HepG2 (cell line): ENCODE data around the gene PLIN5. TPM values are rescaled to one million over a fixed set of nuclear protein-coding genes. Genes with fewer than 3 reads are reported as not detected.

ENCODE experiments used
- ATAC-seq: fragments of 200-7000 bp; cut with Tn5 transposase; 3 replicates; pipeline ENCODE4 v1.9.1; 2020; ENCODE audit warnings: mild to moderate bottlenecking, moderate library complexity
- BruUV-seq: library from RNA; stranded (reverse); fragments of 400-500 nt; replicated peaks from 2 replicates; lab custom pipeline; 2021; lab: Mats Ljungman, UMichigan
- CTCF ChIA-PET: fragments of 300-600 bp; formaldehyde crosslinking; extraction: SDS; loops from one replicate; lab custom pipeline; 2021; ENCODE audit warnings: low total read pairs, inconsistent platforms, low intra/inter-chr PET ratio; lab: Yijun Ruan, JAX
- POLR2A ChIA-PET: fragments of 350-600 bp; sonication (Branson Sonifier 250); formaldehyde crosslinking; loops from one replicate; lab custom pipeline; 2020; ENCODE audit warnings: antibody characterized with exemption, inconsistent platforms; lab: Yijun Ruan, JAX
- DNase-seq: peaks from one replicate; pipeline ENCODE4 v3.0.0-alpha.2; 2015; ENCODE audit warnings: low spot score
- FAIRE-seq: peaks from 3 replicates; lab custom pipeline; 2011; peaks lifted over from hg19 to GRCh38; lab: Jason Lieb, UNC
- H2AFZ ChIP-seq: one replicate; pipeline ENCODE4 v1.6.1; 2011; ENCODE audit warnings: low read length, inconsistent platforms
- H3K27ac ChIP-seq: fragments of 300-600 bp; 3 replicates; pipeline ENCODE4 v1.8.0; 2011; ENCODE audit warnings: mixed run types, mild to moderate bottlenecking, mixed read lengths, low read length, inconsistent platforms; ENCODE audit not compliant: insufficient read depth; ENCODE audit errors: extremely low read length
- H3K27me3 ChIP-seq, 2 experiments: fragments of 200-600 bp in 1 of 2; 2 replicates in 1 of 2; 3 replicates in 1 of 2; pipeline versions ENCODE4 v1.6.0 to v1.8.0; 2011; ENCODE audit warnings: low read length in 2 of 2, mild to moderate bottlenecking in 2 of 2, moderate library complexity in 2 of 2, inconsistent platforms in 1 of 2; ENCODE audit not compliant: insufficient read depth in 2 of 2, control insufficient read depth in 1 of 2
- H3K36me3 ChIP-seq, 2 experiments: fragments of 200-600 bp in 1 of 2; replicated peaks in 1 of 2; 2 replicates in 1 of 2; 3 replicates in 1 of 2; pipeline versions ENCODE4 v1.5.1 to v1.8.0; 2011; ENCODE audit warnings: low read length in 2 of 2, inconsistent platforms in 1 of 2; ENCODE audit not compliant: insufficient read depth in 2 of 2, control insufficient read depth in 1 of 2
- H3K4me1 ChIP-seq: 2 replicates; pipeline ENCODE4 v1.5.1; 2012; ENCODE audit warnings: low read length, inconsistent platforms; ENCODE audit not compliant: insufficient read depth
- H3K4me2 ChIP-seq: 2 replicates; pipeline ENCODE4 v1.6.0; 2011; ENCODE audit warnings: low read depth, low read length, inconsistent platforms
- H3K4me3 ChIP-seq, 3 experiments: fragments of 200-600 bp in 1 of 3; sonication (generic), shearing (Covaris generic) in 1 of 3; replicated peaks in 1 of 3; 2 replicates each; pipeline ENCODE4 v1.5.1; 2011 to 2016; ENCODE audit warnings: low read length in 3 of 3, inconsistent platforms in 2 of 3, low read depth in 2 of 3, mild to moderate bottlenecking in 2 of 3, control low read depth in 1 of 3, mixed read lengths in 1 of 3; ENCODE audit not compliant: insufficient read depth in 1 of 3
- H3K79me2 ChIP-seq: one replicate; pipeline ENCODE4 v1.6.1; 2011; ENCODE audit warnings: low read length, inconsistent platforms; ENCODE audit not compliant: insufficient read depth
- H3K9ac ChIP-seq: 2 replicates; pipeline ENCODE4 v1.6.0; 2011; ENCODE audit warnings: mild to moderate bottlenecking, low read depth, low read length, inconsistent platforms; ENCODE audit not compliant: insufficient read depth
- H3K9me3 ChIP-seq: 2 replicates; pipeline ENCODE4 v1.5.1; 2012; ENCODE audit warnings: mild to moderate bottlenecking, low read length
- H4K20me1 ChIP-seq: 2 replicates; pipeline ENCODE4 v1.6.0; 2011; ENCODE audit warnings: inconsistent platforms, mild to moderate bottlenecking, low read length, moderate library complexity; ENCODE audit not compliant: insufficient read depth
- CBFB ChIP-seq: sonication (generic); formaldehyde crosslinking; IDR thresholded peaks from 2 replicates; pipeline ENCODE4 v1.4.0; 2020; ENCODE audit warnings: missing genetic modification reagents
- CBX1 ChIP-seq: IDR thresholded peaks from one replicate; pipeline ENCODE4 v1.6.1; 2016; ENCODE audit warnings: antibody characterized with exemption, low read depth
- CTCF ChIP-seq: sonication (generic); formaldehyde crosslinking; IDR thresholded peaks from 2 replicates; pipeline ENCODE4 v1.5.0; 2020; ENCODE audit warnings: mild to moderate bottlenecking, missing genetic modification reagents, moderate library complexity
- E2F2 ChIP-seq: sonication (generic); formaldehyde crosslinking; IDR thresholded peaks from 2 replicates; pipeline ENCODE4 v1.4.0; 2020; ENCODE audit warnings: missing genetic modification reagents, borderline replicate concordance
- ELF1 ChIP-seq: sonication (generic); formaldehyde crosslinking; IDR thresholded peaks from 2 replicates; pipeline ENCODE4 v1.4.0; 2020; ENCODE audit warnings: missing genetic modification reagents
- GMEB1 ChIP-seq: sonication (generic); formaldehyde crosslinking; IDR thresholded peaks from 2 replicates; pipeline ENCODE4 v1.5.1; 2020; ENCODE audit warnings: missing genetic modification reagents, mild to moderate bottlenecking, borderline replicate concordance
- RXRA ChIP-seq: sonication (generic); formaldehyde crosslinking; IDR thresholded peaks from 2 replicates; pipeline ENCODE4 v1.5.1; 2020; ENCODE audit warnings: missing genetic modification reagents
- U2AF1 ChIP-seq: fragments of 200-400 bp; formaldehyde crosslinking; optimal IDR thresholded peaks from 2 replicates; pipeline ENCODE3; 2017; ENCODE audit warnings: mild to moderate bottlenecking, low read depth, low read length
- ZNF646 ChIP-seq: sonication (generic); formaldehyde crosslinking; IDR thresholded peaks from 2 replicates; pipeline ENCODE4 v1.9.0; 2021; ENCODE audit warnings: mild to moderate bottlenecking, missing genetic modification reagents
- WGBS: methylation state at CpG from one replicate; pipeline ENCODE4 v1.1.6; 2017; ENCODE audit warnings: low lambda C conversion rate; 5-methylcytosine and 5-hydroxymethylcytosine counted together
- in situ Hi-C: cut with HindIII; loops from 2 replicates; pipeline ENCODE4 v1.10.0; 2017; ENCODE audit warnings: low pct_unique_long_range_greater_than_20kb; ENCODE audit not compliant: extremely low pct_ligation_motif_present
- intact Hi-C: fragments of 100-400 bp; cut with micrococcal nuclease; formaldehyde crosslinking; loops from one replicate; pipeline ENCODE4 v1.10.0; 2022; ENCODE audit not compliant: unreplicated experiment
- polyA plus RNA-seq, 8 experiments: library from polyadenylated mRNA; depleted of rRNA in 3 of 8; stranded (reverse) in 7 of 8; unstranded in 1 of 8; fragments of >200 nt; fragmentation: Illumina TruSeq in 4 of 8; extraction: Trizol in 4 of 8; gene quantifications; 2 replicates each; pipeline versions ENCODE4 v1.2.1 to v1.2.3, GENCODE V29; 2011 to 2016; ENCODE audit warnings: low read depth in 4 of 8, missing spikeins in 1 of 8, mixed read lengths in 1 of 8; ENCODE audit not compliant: insufficient read depth in 1 of 8
- total RNA-seq, 5 experiments: library from RNA; depleted of rRNA; stranded (reverse); fragments of >200 nt; fragmentation: Illumina TruSeq; extraction: Trizol; gene quantifications; 2 replicates each; pipeline ENCODE4 v1.2.3, GENCODE V29; 2016; ENCODE audit warnings: low read depth in 1 of 5

The PLIN5 gene
- total and polyA plus RNA-seq, 2 of the 13 experiments (the other 11 are each of a cell fraction or from before 2014, with no cell fraction given), result 1.8 to 4.8 TPM

GRCh38 chr19:4548238-4548584 is 13.2 kb upstream of the PLIN5 start (continued):
- TF ChIP-seq CBX1 (no peak), GMEB1 (no peak), U2AF1 (no peak)

GRCh38 chr19:4547303-4548237 is 12.5 kb upstream of the PLIN5 start:
- H3K36me3 ChIP-seq, result peaks cover 26 to 40% of the 10 kb centered on the region in 2 experiments; a peak in 4 of 5 replicates
- ATAC-seq (peak; percentile 37), FAIRE-seq (no peak), DNase-seq (no peak)
- H2AFZ ChIP-seq, result no peak overlapping the region
- no peak overlapping the region for H3K27ac ChIP-seq
- WGBS, result 84% methylated on average over 25 of the region's 32 CpGs
- in situ Hi-C loops, result no loop called here
- intact Hi-C loops, result no loop called here
- H3K9ac ChIP-seq, result no peak overlapping the region
- ChIA-PET POLR2A (interaction anchor here (0.6 to 1.2 kb wide), 2 partner anchors 47 to 89 kb away, joined by 3 read pairs; no protein-coding TSS in a partner anchor), CTCF (no interaction called here)
- no peaks in the 10 kb centered on the region for H3K9me3 ChIP-seq
- BruUV-seq, result no TSS peak
- H3K4me3 ChIP-seq, result no peak overlapping the region
- no peaks in the 10 kb centered on the region for H3K27me3 ChIP-seq
- H3K79me2 ChIP-seq, result no peaks in the 10 kb centered on the region
- no peak overlapping the region for H3K4me2 ChIP-seq
- no peaks in the 10 kb centered on the region for H4K20me1 ChIP-seq
- peaks cover 2% of the 10 kb centered on the region for H3K4me1 ChIP-seq
- TF ChIP-seq ELF1 (CRISPR knock-in tag) (no peak), RXRA (0 out of 2 replicates have a peak, but pooled peaks have one; percentile 23), CBFB (no peak), CTCF (CRISPR knock-in tag) (peak; percentile 60), ZNF646 (CRISPR knock-in tag) (no peak), E2F2 (CRISPR knock-in tag) (no peak)
